Naive B cell (primary cell): Measurements from ENCODE around the gene SPSB4. TPM values are rescaled to one million over a fixed set of nuclear protein-coding genes. Genes with fewer than 3 reads are reported as not detected.

Experiments
- ATAC-seq, 2 donors: fragments of 150-1000 bp; cut with Tn5 transposase; 2 replicates each; pipeline ENCODE4 v1.10.0; 2021; ENCODE audit warnings: low read depth in 2 of 2, mild to moderate bottlenecking in 2 of 2, moderate library complexity in 2 of 2
- DNase-seq: peaks from one replicate; pipeline ENCODE4 v3.0.0; 2022
- H3K27ac Mint-ChIP-seq, 6 donors: one replicate each; pipeline ENCODE4 v1.8.0; 2020 to 2022; ENCODE audit warnings: mild to moderate bottlenecking in 6 of 6, mixed read lengths in 6 of 6, moderate library complexity in 5 of 6, inconsistent platforms in 2 of 6
- H3K27me3 Mint-ChIP-seq, 3 donors: one replicate each; pipeline ENCODE4 v1.8.0; 2021 to 2022; ENCODE audit warnings: mixed read lengths in 3 of 3, mild to moderate bottlenecking in 1 of 3
- H3K36me3 Mint-ChIP-seq, 2 donors: one replicate each; pipeline ENCODE4 v1.8.0; 2020 to 2022; ENCODE audit warnings: mixed read lengths in 2 of 2, inconsistent platforms in 1 of 2, mild to moderate bottlenecking in 1 of 2
- H3K4me1 Mint-ChIP-seq, 3 donors: one replicate each; pipeline ENCODE4 v1.8.0; 2020 to 2022; ENCODE audit warnings: mixed read lengths in 3 of 3, inconsistent platforms in 1 of 3, mild to moderate bottlenecking in 1 of 3, moderate library complexity in 1 of 3
- H3K4me3 Mint-ChIP-seq, 8 donors: one replicate each; pipeline ENCODE4 v1.8.0; 2020 to 2022; ENCODE audit warnings: mild to moderate bottlenecking in 8 of 8, mixed read lengths in 8 of 8, moderate library complexity in 8 of 8, inconsistent platforms in 2 of 8
- H3K9me3 Mint-ChIP-seq, 7 donors: one replicate each; pipeline ENCODE4 v1.8.0; 2020 to 2022; ENCODE audit warnings: mixed read lengths in 7 of 7, mild to moderate bottlenecking in 5 of 7, inconsistent platforms in 2 of 7, moderate library complexity in 1 of 7
- polyA plus RNA-seq, 6 donors: library from polyadenylated mRNA; unstranded; fragments of 300-500 nt; fragmentation: Illumina TruSeq; gene quantifications; one replicate each; pipeline ENCODE4 v1.2.3, GENCODE V29; 2021; ENCODE audit warnings: low read depth in 6 of 6

Gene SPSB4
- polyA plus RNA-seq, 6 donors from 2014 or later = not detected

DNA sequence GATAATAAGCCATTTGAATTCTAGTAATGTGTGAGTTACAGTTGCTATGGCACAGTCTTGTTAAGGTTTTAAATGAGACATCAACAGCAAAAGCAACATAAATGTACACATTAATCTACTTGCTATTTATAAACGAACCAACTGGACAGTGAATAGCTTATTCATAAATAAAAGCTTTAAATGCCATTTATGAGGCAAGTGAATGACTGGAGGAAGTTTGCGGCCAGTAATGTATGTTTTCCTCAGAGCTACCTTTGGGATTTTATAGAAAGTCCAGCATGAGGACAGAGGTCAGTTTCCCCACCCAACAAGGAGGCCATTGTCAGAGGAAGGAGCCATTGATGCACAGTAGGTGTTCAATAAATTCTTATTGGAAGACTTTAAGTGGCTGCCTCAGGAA, 132.5 kb downstream of the SPSB4 start:
- DNase-seq (no peak), ATAC-seq (no peak)
- Mint-ChIP-seq H3K27ac (no peak overlapping the region), H3K4me1 (no peaks in the 10 kb centered on the region), H3K9me3 (peaks cover 3 to 24% (median 17%) of the 10 kb centered on the region in 7 donors), H3K27me3 (peaks cover 9 to 32% (median 27%) of the 10 kb centered on the region in 3 donors), H3K4me3 (no peak overlapping the region), H3K36me3 (peaks cover 0 to 11% of the 10 kb centered on the region in 2 donors)

DNA sequence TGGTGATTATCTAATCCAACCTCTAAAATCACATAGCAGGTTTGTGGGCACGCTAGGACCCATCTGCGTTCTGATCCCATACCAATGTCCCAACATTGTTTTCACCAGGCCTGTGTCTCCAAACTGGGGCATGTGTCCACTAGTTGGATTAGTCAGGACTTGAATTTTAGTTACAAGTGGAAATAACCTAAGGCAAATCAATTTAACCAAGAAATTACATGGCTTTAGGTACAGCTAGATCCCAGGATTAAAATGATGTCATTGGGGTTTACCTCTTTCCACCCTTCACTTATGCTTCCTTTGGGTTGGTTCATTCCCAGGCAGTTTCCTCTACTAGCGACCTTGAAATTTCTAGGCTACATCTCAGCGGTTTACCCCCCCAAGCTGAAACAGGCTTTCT, 133.3 kb downstream of the SPSB4 start:
- no peak for DNase-seq
- Mint-ChIP-seq H3K27ac (no peak overlapping the region), H3K4me3 (no peak overlapping the region), H3K36me3 (peaks cover 0 to 11% of the 10 kb centered on the region in 2 donors), H3K9me3 (peaks cover 1 to 20% (median 14%) of the 10 kb centered on the region in 7 donors), H3K27me3 (peaks cover 9 to 32% (median 27%) of the 10 kb centered on the region in 3 donors), H3K4me1 (no peaks in the 10 kb centered on the region)
- ATAC-seq = no peak

DNA sequence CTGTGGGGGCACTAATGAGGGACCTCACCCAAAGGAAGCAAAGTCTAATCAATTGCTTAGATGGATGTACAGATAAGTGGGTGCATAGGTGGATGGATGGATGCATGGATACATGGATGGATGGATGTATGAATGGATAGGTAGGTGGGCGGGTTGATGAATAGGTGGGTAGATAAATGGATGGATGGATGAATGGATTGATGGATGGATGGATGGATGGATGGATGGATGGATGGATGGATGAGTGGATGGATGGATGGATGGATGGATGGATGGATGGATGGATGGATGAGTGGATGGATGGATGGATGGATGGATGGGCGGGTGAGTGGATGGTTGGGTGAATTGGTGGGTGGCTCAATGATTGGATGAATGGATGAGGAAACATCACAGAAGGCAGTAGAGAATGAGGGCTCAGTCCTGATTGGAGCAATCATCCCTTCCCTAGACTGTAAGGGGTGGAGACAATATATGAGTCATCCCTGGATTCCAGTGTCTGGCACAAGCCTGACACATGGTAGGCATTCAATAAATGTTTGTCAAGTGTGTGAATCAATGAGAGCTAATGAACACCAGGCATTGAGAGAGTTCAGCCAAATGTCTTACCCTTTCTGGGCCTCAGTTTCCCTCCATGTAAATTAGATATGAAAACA, 140.1 kb downstream of the SPSB4 start:
- DNase-seq (no peak), ATAC-seq (no peak)
- peaks cover 13 to 41% (median 34%) of the 10 kb centered on the region in 3 donors for H3K27me3 Mint-ChIP-seq
- H3K36me3 Mint-ChIP-seq = peaks cover 0 to 4% of the 10 kb centered on the region in 2 donors
- H3K4me1 Mint-ChIP-seq = peaks cover 0 to 4% (median 0%) of the 10 kb centered on the region in 3 donors
- no peaks in the 10 kb centered on the region for H3K9me3 Mint-ChIP-seq
- no peak overlapping the region for H3K4me3 Mint-ChIP-seq
- no peak overlapping the region for H3K27ac Mint-ChIP-seq

DNA sequence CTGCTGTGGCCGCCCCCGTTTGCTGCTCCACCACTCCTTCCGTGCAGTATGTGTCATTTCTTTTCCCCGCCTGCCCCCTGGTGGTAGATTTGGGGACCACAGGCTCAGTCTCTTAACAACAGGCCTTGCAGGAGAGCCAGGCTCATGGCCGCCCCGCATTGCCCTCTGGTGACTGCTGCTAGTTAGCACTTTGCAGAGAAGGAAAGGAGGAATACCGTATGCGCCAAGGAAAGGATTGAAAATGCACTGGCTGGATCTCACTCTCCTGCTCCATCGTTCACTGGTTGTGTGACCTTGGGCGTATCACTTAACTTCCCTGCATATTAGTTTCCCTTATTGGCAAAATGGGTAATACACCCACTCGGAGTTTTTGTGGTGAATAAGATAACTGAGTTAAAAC, 141.2 kb downstream of the SPSB4 start:
- no peaks in the 10 kb centered on the region for H3K9me3 Mint-ChIP-seq
- ATAC-seq (peak; percentile 99 to 100), DNase-seq (peak; percentile 87)
- H3K27me3 Mint-ChIP-seq = peaks cover 22 to 44% (median 35%) of the 10 kb centered on the region in 3 donors
- H3K4me3 Mint-ChIP-seq = no peak overlapping the region
- peaks cover 0 to 4% of the 10 kb centered on the region in 2 donors for H3K36me3 Mint-ChIP-seq
- H3K4me1 Mint-ChIP-seq = peaks cover 0 to 4% (median 0%) of the 10 kb centered on the region in 3 donors
- H3K27ac Mint-ChIP-seq = peak overlapping the region in 1 of 6 donors; percentile 40

DNA sequence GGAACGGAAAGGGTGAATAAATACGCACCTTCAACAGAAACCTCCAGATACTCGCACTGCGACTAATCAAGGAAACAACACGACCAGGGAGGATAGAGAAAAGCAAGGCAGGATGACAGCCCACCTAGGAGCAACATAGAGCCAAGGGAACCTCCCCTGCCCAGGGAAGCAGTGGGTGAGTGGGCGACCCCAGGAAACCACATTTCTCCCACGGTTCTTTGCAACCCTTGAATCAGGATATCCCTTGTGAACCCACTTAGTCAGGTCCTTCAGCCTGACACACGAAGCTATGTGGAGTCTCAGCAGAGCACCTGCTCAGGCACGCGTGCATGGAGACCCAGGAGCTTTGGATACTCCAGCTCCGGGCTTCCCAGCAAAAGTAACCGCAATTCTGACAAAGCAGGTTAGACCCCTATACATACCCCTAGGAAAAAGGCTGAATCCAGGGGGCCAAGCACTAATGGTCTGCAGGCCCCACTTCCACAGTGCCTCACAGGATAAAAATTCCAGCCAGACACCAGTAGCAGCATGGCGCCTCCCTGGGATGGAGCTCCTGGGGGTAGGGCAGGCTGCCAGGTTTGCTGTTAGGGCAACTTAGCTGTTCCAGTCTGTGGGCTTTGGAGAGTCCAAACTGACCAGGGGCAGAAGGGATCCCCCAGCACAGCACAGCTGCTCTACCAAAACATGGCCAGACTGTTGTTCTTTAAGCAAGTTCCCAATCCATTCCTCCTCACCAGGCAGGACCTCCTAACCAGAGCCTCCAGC, 142.1 kb downstream of the SPSB4 start:
- ATAC-seq (no peak), DNase-seq (no peak)
- Mint-ChIP-seq H3K4me1 (peaks cover 0 to 4% (median 0%) of the 10 kb centered on the region in 3 donors), H3K36me3 (peaks cover 0 to 4% of the 10 kb centered on the region in 2 donors), H3K27me3 (peaks cover 26 to 53% (median 39%) of the 10 kb centered on the region in 3 donors), H3K9me3 (no peaks in the 10 kb centered on the region), H3K27ac (no peak overlapping the region), H3K4me3 (no peak overlapping the region)

Other genes with a start within 250 kb of the SPSB4 start
- 10 to 100 TPM; 21.2 to 78.3 (median 57.5) TPM for gene SLC25A36, start 109.5 kb upstream of the SPSB4 start, polyA plus RNA-seq
- 1 to 10 TPM in 4 of 6 donors, under 1 TPM in 2; 0.17 to 2.4 (median 1.2) TPM for gene PXYLP1, start 180.5 kb downstream of the SPSB4 start, polyA plus RNA-seq